Endometrium (tissue), 2 donors: ENCODE data around the gene FAM76B.
"Not testable (repeated sequence)": the region's sequence is repeated elsewhere in the genome, so short reads cannot be mapped to it uniquely, and the experiment has no call there.

Experiments used
- FAIRE-seq: peaks from 2 replicates; lab custom pipeline; 2012; peaks lifted over from hg19 to GRCh38; lab: Jason Lieb, UNC
- donor health status: control.
- donor health status: control.

FAM76B gene

DNA sequence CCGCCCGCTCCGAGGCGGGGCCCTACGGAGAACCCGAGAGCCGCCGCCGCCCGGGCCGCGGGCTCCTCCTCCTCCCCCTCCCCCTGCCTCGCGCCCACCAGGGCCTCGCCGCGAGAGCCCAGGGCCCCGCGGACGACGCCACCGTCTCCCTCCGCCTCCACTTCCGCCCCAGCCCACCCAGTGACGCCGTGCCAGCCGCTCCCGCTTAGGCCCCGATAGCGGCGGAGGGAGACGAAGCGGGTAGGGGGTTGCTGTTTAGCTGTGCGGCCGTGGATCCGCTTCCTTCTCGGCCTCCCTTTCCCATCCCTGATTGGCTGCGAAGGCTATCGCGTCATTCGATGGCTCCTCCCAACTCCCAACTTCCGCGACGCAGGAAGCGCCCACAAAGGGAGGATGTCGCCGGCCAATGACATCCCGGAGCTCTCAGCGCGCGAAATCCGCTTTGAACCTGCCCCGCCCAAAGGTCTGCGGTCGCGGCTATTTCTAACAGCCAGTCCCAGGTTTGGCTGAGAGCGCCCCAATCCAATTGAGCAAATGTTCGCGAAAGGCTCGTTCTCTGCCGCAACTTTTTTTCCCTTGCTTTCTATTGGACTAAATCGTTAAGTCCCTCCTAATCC is at the start of gene FAM76B:
TSS of gene FAM76B (minus strand) at position 277 of the 617 bp plus-strand sequence. CDS start 304 bp downstream, outside the sequence.
- peak; percentile 95 for FAIRE-seq

DNA sequence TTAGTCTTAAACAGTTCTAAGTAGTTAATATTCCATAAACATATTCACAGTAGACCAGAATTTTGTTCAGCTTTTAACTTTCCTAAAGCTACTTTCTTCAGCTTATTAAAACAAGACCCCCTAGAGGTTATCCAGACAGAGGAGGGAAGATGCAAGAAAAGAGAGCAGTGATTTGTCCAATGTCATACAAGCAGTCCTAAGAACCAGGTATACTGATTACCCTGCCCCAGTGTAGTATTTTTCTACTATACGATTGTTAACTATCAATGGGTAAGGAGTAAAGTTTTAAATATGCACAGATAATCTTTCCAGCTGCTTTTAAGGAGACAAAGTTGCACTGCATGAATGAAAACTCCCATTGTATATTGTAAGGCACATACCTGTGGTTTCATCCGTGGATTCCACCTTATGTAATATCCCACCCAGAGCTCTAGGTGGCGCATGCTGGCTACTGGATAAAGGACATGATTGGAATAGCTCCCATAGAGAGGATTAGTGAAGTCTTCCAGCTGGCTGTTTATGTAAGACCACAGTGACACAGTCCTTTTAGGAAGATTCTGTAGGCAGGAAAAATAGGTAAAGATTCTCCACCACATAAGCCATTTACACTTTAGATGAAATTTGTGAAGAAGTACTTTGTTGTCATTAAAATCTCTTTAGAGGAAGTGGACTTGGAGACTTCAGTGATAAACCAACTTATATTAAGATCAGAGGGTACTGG is 46.3 kb upstream of the FAM76B start:
- FAIRE-seq = no peak

DNA sequence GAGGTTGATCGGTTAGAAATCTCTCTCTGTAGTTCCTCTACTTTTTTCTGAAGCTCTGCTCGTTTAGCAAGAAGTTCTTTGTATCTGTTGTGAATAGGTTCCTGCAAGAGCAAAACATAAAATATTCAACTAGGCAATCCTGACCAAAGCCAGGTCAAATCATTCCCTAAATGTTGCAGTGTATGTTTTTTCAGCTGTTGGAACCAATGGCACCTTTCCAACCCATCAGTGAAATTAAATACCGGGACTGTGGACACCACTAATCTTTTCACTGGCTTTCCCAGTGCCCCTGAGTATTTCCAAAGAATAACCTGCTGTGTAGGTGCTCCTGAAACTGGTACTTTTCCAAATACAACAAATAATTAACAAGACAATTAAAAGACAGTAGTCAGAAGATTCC is 45.8 kb upstream of the FAM76B start:
- no peak for FAIRE-seq

DNA sequence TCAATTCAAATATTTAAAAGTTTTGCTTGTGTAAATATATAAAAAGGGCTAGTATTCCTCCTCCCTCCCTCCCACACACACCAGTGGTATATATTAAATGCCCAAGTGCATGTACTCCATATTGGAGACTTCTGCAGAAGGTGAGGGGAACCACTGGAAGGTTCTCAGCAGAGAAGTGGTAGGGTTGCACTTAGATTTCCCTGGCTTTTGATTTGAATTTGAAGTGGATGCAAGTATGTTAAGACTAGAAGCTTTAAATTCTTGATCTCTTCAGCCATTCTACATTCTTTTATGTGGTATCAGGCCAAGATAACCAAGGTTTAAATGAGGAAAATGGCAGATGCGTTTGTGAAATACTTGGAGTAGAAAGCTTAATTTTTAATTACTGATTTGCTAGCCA is 43.8 kb upstream of the FAM76B start:
- no peak for FAIRE-seq

DNA sequence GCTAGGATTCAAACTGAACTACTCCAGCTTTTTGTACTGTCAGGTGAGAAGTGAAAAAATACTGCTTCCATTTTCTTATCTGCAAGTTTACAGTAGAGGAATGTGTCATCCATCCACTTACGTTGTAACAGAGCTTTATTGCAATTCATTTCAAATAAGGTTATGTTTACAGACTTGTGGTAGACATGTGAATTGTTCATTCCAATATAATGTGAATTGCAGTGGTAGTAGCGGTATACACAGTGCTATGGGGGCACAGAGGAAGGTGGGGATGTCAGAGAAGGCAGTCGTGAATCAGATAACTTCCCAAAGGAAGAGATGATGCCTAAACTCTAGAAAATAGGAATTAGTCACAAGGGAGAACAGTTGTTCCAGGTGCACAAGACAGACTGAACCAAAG is 43.2 kb upstream of the FAM76B start:
- no peak for FAIRE-seq

DNA sequence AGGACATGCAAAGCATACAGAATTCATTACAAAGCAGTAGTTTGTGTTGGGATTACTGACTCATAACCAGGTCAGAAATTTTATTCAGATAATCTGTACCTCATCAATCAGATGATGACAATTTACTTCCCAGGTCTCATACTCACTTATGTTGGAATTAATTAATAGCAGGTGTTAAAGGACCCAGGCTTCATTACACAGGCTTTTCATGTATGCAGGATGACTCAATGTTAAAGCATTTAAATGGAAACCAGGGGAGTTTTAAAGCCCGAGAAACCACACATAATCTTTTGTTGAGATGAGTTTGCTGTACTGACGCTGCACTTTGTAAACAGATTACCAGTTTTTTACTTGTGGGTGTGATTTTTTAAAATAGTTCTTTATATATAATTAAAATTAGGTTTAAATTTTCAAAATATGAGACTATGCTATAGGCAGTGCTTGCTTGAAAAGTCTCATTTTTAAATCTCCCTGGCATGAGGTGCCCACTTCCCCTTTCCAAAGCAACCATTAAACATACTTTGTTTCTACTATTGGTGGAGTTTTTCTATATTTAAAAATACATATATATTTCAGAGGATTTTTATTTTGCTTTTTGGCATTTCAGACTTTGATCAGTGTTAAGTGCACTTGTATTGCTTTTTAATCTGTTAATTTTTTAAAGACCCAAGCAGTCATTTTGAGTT is 41.8 kb upstream of the FAM76B start:
- FAIRE-seq = no peak

DNA sequence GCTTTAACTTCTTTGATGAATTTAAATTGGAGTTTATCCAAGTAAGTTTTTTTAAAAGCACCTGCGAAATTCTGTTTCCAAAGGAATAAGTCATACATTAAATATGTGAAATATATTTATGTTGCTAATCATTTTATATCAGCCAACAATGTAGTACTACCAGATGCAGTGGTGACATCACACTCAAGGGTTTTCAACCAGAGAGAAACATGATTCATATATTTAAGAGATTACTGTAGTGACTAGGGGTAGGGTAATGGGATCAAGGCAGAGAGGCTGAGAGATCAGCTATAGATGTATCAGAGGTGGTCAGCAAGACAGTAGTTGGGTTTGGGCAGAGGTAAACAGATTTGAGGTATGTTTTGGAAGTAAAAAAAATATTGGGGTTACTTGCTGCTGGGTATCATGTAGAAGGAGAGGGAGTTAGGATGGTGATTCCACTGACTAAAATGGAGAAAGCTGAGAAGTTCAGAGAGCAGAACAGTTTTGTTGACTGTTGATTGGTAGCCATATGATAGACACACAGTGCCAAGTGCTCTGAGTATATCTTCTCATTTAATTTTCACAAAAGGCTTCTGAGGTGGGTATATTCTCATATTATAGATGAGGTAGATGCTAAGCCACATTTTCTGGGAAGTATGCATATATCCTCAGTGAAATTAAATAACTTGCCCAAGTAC is 40.1 kb upstream of the FAM76B start:
- peak; percentile 26 for FAIRE-seq

DNA sequence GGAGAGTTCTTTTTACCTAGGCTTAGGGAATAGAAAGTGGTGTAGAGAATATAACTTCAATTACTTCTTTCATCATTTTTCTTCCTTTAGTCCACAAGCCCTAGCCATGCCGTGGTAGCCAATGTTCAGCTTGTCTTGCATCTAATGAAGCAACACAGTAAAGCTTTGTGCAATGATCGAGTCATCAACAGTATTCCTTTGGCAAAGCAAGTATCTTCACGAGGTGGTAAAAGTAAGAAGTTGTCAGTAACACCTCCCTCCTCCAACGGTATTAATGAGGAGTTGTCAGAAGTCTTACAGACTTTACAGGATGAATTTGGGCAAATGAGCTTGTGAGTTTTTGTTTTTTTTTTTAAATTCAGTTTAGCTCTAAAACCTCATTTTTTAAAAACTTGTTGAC is 38.1 kb upstream of the FAM76B start:
- FAIRE-seq = no peak

DNA sequence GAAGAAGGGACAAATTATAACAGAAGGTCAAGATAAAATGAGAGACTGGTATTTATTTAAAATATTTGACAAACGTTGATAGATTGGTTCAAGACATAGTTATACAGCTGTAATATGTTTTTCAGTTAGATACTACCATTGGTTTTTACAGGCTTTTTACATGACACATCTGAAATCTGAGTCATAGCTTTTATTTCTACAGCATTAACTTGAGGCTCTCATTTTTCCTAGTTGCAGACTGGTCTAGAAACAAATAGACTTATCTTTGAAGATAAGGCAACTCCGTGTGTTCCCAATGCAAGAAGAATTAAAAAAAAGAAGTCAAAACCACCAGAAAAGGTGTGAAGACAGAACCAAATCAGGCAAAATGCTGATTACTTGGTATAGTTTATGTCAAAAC is 32.1 kb upstream of the FAM76B start:
- FAIRE-seq = no peak

DNA sequence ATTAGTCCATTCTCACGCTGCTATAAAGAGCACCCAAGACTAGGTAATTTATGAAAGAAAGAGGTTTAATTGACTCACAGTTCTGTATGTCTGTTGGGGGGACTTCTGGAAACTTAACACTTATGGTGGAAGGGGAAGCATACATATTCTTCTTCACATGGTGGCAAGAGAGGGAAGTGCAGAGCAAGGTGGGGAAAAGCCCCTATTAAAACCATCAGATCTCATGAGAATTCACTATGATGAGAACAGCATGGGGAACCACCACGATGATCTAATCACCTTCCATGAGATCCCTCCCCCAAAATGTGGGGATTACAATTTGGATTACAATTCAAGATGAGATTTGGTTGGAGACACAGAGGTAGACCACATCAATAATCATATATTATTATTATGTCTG is 26.5 kb upstream of the FAM76B start:
- FAIRE-seq = no peak

DNA sequence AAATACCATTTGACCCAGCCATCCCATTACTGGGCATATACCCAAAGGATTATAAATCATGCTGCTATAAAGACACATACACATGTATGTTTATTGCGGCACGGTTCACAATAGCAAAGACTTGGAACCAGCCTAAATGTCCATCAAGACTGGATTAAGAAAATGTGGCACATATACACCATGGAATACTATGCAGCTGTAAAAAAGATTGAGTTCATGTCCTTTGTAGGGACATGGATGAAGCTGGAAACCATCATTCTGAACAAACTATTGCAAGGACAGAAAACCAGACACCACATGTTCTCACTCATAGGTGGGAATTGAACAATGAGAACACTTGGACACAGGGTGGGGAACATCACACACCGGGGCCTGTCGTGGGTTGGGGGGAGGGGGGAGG is 21.5 kb upstream of the FAM76B start:
- FAIRE-seq = not testable (repeated sequence)

DNA sequence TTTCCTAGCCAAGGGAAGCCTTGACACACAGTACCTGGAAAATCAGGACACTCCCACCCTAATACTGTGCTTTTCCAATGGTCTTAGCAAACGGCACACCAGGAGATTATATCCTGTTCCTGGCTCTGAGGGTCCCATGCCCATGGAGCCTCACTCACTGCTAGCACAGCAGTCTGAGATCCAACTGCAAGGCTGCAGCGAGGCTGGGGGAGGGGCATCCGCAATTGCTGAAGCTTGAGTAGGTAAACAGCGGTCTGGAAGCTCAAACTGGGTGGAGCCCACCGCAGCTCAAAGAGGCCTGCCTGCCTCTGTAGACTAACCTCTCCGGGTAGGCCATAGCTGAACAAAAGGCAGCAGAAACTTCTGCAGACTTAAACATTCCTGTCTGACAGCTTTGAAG is 16.9 kb upstream of the FAM76B start:
- not testable (repeated sequence) for FAIRE-seq

DNA sequence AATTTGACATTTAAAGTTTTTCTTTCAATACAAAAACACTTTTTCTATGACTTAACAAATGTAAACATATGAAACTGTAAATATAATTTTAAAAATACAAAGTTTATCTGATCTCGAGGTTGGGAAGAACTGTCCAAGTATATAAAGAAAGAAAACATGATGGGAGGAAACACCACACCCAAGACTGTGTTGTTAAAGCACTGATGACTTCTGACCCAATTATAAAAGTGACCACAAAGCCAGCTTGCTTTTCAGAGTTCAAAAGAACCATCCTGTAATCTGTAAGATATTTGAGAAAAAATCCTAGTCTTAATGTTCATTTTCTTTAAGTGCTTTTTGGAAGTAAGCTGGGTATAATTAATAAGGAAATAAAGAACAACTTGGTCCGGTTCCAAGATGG is 16.3 kb upstream of the FAM76B start:
- no peak for FAIRE-seq

DNA sequence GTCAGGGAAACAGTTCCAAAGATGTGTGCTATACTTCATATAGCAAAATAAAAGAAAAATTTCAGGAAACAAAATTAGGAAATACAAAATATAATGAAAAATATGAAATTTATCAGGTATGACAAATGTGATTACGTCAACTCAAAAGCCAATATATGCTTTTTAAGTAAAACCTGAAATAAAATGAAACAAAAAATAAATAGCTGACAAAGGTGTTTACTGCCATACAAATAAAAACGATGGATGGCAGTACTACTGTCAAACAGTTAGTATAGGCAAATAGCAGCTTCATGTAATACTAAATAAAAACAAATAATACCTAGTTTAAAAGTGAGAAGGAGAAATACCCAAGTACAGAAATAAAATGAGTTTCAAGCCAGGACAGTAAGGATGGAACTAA is 14.4 kb upstream of the FAM76B start:
- FAIRE-seq = no peak

DNA sequence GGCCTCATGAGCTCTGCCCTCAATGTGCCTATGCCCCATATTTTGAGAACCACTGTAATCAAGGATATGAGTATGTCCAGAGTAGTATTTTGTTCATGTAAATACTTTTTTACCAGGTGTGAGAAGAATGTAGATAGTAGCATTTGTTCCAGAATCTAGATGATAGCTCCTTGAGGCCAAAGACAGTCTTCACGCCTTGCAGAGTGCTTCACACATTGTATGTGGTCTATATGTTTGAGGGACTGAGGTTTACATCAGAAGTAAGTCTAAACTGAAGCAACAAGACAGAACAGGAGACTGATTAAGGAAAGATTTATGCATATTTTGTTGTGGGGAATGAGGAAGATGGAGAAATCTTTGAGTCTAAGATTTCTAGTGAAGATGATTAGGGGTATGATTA is 13.2 kb upstream of the FAM76B start:
- FAIRE-seq = no peak

DNA sequence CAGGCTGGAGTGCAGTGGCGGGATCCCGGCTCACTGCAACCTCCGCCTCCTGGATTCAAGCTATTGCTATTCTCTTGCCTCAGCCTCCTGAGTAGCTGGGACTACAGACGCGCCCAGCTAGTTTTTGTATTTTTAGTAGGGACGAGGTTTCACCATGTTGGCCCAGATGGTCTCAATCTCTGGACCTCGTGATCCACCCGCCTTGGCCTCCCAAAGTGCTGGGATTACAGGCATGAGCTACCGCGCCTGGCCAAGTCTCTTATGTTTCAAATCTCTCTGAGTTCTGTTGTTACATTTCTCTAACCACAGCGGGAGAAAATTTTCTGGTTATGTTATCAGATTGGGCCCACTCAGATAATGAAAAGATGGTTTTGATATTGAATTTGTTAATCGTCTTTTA is 10.9 kb upstream of the FAM76B start:
- FAIRE-seq = no peak

DNA sequence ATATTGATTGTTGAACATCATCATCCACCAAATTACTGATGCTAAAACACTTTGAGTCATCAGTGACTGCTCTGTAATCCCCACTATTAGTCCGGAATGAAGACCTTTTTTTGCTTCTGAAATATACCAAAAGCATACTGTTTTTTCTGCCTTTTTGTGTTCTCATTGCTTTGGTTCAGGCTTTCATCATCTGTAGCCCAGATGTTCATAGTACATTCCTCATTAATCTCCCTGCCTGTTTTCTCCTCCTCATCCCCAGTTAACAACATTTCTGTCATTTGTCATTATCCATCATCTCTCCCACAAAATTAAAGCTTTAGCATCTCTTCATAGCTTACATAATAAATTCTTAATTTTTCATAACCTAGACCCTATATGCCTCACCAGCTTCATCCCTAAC is 10.0 kb upstream of the FAM76B start:
- FAIRE-seq = peak; percentile 74

DNA sequence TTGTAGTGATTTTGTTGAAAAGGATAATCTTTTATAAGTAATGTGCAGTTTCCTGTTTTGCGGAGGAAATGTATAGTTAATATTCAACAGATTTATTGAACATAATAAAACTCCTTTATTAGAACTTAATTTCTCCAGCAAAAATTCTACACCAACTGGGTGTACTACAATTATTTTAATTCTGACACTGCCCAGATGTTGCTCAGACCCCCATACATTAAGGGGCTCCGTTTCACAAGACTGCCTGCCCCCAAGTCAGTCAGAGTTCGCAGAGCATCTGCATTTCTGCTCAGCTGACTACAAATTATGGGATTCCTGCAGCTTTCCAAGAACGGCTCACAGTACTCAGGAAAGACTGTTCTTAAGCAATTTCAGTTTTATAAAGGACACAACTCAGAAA is 6.9 kb upstream of the FAM76B start:
- FAIRE-seq = no peak

DNA sequence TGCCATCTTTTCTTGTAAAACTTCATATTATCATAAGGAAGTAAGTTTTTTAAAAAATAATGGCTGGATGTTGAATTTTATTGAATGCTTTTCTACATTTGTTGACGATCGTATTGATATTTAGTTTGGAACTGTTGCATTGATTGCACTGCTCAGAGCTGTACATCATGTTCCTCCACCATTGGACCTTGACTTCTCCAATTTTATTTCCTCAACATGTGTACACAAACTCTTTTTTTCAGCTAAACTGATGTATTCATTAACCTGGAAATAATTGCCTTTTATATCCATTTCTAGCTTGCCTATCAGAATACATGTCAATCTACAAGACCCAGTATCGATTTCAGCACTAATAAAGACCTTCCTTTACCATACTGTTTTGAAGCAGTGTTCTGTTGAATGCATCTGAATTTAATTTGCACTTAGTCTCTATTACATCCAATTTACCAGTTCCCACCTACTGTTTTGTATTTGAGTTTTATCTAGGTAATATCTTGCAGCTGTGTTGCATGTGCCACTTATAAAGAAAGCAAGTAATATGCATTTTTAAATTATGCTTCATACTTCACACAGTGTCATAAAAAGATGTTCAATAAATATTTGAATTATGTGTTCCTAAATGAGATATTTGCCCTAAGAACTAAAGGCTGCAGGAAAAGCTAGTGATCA is 6.2 kb upstream of the FAM76B start:
- no peak for FAIRE-seq

DNA sequence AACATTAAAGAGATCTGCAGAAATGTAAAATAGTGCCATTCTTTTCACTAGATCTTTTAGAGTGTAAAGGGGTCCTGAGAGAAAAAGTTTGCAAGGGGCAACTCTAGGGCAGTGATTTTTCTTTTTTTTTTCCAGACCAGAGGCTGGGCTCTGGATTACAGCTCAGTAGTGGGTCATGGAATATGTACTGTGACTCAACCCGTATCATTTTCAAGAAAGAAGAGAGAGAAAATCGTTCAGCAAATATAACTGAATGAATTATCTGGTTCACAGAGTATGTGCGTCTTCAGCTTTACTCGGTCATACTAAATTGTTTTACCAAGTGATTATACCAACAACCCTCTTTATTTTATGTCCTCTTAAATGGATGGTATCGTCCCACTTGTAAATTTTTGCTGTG is 4.5 kb upstream of the FAM76B start:
- FAIRE-seq = no peak

DNA sequence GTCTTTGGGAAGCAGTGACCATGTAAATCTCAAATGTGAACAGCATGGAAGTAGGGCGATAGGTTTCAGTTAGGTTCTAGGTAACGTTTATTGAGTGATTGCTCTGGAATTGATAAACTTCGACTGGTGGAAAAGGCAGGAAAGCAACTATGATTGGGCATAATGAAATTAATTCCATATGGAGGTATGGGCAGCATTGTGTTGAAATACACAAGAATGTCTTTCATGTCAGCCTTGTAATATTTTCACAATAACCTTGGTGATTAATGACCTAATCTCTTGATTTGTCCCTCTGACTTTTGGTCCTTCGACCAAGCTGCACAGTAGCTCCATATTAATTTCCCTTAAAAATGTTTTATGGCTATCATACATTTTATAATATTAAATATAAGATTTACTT is 3.5 kb upstream of the FAM76B start:
- no peak for FAIRE-seq

DNA sequence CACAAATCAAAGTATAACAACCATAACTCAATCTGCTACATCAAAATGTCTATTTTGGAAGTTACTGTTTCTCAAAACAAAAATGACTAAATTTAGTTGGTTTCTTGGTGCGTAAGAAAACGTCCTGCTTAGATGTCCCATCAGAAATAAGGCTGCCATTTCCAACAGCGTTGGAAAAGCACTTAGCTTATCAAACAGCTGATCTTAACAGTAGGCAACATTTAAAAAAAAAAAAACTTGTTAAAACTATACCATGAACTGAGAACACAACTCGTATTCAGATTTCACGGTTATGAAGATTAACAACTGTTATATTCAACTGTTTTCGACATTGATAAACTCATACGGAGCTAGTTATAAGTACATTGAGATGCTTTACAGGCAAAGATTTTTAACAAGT is 3.1 kb upstream of the FAM76B start:
- no peak for FAIRE-seq
